NK-92 (cell line): ENCODE measurements around the gene GABARAPL2.
A peak's percentile ranks its signal among the peaks of the same experiment; 100 is the strongest.
"Not testable (repeated sequence)": the region's sequence is repeated elsewhere in the genome, so short reads cannot be mapped to it uniquely, and the experiment has no call there.

Experiments
- DNase-seq: peaks from one replicate; lab custom pipeline; 2025; ENCODE audit not compliant: unreplicated experiment; lab: John Stamatoyannopoulos, UW

The GABARAPL2 gene

DNA sequence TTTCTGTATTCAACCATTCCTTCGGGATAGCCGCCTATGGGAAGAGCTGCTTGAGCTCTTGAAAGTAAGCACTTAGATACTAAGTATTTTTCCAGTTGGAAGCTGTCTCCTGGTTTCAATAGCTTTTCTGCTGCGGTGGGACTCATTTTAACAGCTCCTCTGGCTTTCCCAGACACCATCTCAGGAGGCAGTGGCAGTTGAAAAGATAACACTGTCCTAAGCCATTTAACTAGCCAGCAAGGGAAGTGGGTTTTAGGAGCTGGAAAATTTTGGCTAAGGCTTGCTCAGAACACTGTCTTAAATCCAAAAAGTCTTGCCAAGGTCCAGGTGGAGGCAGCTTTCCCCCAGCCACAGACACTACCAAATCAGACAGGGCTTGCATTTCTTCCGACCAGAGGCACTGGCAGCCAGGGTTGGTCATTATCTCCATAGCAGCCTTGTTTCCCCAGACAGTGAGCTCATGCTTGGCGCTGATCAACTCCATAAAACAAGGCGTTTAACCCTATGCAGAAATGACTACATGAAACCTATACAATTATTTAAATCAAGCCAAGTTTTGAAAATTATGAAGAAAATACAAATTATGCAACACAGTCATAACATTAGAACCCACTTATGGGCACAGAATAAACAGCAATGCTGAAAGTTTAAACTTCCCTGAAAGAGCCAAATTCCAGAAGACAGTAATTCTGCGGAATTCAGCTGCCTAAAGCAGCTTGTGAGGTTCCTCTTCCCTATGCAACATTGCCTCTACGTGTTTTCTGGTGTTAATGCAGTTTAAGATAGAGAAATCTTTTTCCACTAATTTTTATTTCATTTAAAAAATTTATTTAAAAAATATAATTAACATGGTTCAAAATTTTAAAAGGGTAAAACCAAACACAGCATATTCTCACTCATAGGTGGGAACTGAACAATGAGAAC, 25.0 kb downstream of the GABARAPL2 start:
- DNase-seq, result no peak

- not testable (repeated sequence) for DNase-seq
Measured at GRCh38 chr16:75591927-75592326, 25.7 kb downstream of the GABARAPL2 start.

DNA sequence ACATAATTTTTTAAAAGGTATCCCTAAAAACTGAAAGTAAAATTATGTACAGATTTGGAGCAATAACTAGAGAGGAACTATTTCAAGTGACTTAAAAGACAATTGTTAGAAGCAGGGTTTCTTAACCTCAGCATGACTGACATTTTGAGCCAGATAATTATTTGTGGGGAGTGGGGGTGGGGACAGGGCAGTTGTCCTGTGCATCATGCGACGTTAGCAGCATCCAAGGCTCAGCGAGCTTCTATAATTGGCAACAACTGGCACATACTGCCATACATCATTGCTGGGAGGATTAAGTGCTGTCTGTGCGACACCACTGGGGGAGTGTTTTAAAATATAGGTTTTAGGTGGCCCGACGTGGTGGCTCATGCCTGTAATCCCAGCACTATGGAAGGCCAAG, 27.1 kb downstream of the GABARAPL2 start:
- DNase-seq, result no peak

DNA sequence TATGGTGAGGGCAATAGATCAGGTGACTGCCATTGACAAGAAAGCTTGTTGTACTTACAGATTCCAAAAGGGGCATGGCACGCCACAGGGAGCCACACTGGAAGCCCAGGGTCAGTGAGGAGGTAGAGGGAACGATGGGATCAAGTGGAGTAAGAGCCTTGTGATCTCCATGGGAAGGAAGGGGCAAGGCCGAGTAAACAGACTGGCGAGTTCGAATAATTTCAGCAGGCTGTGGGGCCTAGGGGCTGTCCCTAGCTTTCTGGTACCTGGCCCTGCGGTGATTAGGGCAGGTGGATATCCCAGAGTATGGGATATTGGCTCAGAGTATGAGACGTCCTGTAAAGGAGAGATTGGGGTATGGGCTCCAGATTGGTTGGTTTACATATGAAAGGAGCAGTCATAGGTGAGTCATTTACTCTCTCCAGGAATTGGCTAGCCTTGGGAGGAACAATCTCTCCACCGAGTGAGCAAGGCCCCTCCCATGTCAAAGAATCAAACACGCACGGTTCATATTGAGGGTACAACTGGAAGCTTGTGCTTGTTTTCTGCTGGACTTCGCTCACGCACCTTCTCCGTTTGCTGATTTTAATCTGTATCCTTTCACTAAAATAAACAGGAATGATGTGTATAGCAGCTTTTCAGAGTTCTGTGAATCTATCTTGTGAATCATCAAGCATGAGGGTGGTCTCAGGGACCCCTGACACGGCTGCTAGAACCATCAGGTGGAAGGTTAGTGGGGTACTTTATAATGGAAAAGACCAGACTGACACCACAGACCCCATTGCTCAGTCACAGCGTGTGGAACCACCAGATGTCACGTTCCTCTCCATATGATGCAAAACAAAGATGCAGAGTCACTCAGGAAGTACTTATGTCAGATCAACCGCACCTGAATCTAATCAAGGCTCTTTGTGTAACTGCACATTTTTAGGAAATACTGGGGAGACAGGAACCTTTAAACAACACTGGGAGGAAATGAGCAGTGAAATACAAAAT, 27.9 kb downstream of the GABARAPL2 start:
- no peak for DNase-seq

GRCh38 chr16:75599452-75600277, 33.5 kb downstream of the GABARAPL2 start:
- DNase-seq, result no peak

GRCh38 chr16:75603241-75603640, 37.1 kb downstream of the GABARAPL2 start:
- DNase-seq, result no peak

DNA sequence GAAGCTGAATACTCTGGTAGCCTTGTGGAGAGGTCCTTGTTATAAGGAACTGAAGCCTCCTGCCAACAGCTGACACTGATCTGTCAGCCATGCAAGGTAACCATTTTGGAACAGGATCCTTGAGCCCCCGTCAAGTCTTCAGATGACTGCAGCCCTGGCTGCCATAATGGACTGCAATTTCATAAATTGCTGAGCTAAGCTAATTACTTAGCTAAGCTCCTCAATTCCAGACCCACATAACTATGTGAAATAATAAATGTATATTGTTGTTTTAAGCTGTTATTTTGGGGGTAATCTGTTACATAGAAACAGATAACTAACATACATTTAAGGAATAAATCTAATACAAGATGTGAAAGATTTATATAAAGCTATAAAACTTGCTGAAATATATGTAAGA, 40.3 kb downstream of the GABARAPL2 start:
- DNase-seq, result no peak

GRCh38 chr16:75614066-75614897, 48.1 kb downstream of the GABARAPL2 start:
- DNase-seq, result no peak

DNA sequence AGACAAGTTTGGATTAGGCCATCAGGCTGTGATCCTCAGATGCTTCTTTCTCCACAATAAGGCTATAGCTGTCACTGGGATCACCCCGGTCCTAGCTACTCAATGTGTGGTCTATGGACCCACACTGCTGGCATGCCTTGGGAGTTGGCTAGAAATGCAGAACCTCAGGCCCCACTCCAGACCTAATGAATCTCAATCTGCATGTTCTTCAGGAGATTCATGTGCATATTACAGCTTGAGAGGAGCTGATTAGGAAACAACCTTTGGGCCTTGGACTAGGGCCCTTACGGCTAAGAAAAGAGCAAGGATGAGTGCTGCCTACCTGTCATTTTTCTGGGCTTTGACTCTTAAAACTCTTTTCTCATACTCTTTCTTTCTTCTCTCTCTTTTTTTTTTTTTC, 49.4 kb downstream of the GABARAPL2 start:
- DNase-seq, result no peak

DNA sequence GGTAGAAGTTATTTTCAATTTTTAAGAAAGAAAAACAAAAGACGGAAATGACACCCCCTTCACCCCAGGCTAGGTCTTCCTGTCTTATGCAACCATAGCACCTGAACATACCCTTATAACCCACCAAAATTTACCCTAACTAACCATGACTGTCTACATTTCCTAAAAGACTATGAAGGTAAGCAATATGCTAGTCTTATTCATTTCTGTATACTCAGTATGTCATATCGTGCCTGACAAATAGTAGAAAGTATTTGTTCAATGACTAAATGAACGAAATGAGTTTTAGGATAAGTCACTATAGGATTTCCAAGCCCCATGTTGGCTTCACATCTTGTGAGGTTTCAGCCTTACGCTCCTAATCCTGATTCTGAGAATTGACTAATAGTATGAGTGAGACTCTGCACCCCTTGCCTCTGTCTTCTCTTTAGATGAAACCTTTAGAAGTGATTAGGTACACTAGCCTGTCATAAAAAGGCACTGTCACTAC, 50.4 kb downstream of the GABARAPL2 start:
- no peak for DNase-seq

DNA sequence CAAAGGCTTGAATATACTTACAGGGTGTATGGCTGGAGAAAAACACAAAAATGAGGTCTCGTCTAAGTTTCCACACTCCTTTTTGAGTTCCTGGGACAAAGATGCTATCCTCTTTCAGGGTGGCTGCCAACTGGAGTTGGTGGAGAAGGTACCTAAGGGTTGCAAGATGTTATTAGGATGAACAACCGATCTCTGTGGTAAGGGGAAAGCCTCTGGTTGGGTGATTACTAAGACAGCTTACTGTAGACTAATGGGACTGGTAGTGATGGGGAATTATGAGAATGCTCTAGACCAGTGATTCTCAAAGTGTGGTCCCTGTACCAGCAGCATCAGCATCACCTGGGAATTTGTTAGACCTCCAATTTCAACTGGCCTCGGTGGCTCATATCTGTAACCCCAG, 50.9 kb downstream of the GABARAPL2 start:
- no peak for DNase-seq

GRCh38 chr16:75618780-75619179, 52.6 kb downstream of the GABARAPL2 start:
- DNase-seq, result no peak

GRCh38 chr16:75620326-75621169, 54.4 kb downstream of the GABARAPL2 start:
- no peak for DNase-seq

- no peak for DNase-seq
Measured at GRCh38 chr16:75621170-75621477, 54.9 kb downstream of the GABARAPL2 start.

DNA sequence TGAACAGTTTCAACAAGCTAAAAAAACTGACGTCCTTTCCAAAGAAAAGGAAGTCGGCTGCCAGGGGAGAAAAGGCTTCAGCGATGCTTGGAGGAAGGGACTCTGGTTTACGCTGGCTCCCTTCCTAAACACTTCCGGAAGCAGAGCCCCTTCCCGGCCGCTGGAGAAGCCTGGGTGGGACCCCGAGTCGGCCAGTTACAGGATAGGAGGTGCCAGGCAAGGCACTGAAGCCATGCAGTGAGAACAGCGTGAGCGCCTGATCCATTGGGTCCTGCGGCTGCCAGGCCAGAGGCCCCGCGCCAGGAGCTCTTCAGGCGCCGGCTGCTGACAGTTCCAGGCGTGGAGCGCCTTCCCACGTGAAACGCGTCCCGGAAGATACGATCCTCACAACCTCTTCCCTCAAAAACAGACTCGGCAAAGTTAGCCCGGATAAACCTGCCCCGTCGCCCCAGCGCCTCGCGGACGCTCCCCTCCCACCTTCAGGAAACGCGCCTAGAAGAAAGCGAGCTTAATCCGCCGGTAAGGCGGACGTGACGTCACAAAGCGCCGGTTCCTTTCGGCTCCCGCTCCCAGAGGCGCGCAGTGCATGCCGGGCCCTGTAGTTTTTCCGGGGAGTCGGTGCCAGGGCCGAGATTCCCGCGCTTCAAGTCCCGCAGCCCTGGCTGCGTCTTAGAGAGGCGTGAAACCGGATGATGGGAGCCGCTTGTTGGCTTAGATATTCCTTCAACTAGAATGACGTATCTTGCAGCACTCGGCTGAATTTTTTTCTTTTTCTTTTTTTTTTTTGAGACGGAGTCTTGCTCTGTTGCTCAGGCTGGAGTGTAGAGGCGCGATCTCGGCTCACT, 56.8 kb downstream of the GABARAPL2 start, which contains the start of gene ADAT1:
ADAT1 (minus strand) TSS at position 521 of the 845 bp plus-strand sequence. CDS start 2,482 bp downstream, outside the sequence.
- DNase-seq, result peak; percentile 94

- DNase-seq, result no peak
Measured at GRCh38 chr16:75624921-75625334, 58.7 kb downstream of the GABARAPL2 start.

DNA sequence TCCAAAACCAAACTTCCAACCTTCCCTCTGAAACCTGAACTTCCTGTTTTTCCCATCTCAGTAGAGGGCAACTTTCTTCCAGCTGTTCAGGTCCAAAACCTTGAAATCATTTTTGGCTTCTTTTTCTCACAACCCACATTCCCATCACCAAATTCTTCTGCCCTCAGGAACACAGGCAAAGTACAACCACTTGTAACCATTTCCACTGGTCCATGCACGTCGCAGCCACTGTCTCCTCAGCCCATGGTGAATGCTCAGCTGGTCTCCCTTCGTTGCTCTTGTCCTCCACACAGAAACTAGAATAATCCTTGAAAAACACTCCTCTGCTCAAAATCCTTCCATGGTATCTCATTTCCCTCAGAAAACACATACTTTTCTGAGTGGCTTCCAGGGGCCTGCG, 60.6 kb downstream of the GABARAPL2 start:
- no peak for DNase-seq
